Measurements from ENCODE around the gene CDKN1A.

- TF ChIP-seq, protein P1, sequence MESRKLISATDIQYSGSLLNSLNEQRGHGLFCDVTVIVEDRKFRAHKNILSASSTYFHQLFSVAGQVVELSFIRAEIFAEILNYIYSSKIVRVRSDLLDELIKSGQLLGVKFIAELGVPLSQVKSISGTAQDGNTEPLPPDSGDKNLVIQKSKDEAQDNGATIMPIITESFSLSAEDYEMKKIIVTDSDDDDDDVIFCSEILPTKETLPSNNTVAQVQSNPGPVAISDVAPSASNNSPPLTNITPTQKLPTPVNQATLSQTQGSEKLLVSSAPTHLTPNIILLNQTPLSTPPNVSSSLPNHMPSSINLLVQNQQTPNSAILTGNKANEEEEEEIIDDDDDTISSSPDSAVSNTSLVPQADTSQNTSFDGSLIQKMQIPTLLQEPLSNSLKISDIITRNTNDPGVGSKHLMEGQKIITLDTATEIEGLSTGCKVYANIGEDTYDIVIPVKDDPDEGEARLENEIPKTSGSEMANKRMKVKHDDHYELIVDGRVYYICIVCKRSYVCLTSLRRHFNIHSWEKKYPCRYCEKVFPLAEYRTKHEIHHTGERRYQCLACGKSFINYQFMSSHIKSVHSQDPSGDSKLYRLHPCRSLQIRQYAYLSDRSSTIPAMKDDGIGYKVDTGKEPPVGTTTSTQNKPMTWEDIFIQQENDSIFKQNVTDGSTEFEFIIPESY (IDR thresholded peaks at IDR 0.05) = no peak
- TF ChIP-seq RB1 (IDR thresholded peaks at IDR 0.05; ENCODE audit: borderline replicate concordance) = no peak
- no peak for TF ChIP-seq NRF1 (conservative IDR thresholded peaks at IDR 0.05; ENCODE audit: low read depth, low read length)
- TF ChIP-seq MLLT1 (IDR thresholded peaks at IDR 0.05) = no peak
- TF ChIP-seq, protein P2, sequence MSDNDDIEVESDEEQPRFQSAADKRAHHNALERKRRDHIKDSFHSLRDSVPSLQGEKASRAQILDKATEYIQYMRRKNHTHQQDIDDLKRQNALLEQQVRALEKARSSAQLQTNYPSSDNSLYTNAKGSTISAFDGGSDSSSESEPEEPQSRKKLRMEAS (IDR thresholded peaks at IDR 0.05; ENCODE audit: low read depth, low read length) = no peak
- TF ChIP-seq, protein P3, sequence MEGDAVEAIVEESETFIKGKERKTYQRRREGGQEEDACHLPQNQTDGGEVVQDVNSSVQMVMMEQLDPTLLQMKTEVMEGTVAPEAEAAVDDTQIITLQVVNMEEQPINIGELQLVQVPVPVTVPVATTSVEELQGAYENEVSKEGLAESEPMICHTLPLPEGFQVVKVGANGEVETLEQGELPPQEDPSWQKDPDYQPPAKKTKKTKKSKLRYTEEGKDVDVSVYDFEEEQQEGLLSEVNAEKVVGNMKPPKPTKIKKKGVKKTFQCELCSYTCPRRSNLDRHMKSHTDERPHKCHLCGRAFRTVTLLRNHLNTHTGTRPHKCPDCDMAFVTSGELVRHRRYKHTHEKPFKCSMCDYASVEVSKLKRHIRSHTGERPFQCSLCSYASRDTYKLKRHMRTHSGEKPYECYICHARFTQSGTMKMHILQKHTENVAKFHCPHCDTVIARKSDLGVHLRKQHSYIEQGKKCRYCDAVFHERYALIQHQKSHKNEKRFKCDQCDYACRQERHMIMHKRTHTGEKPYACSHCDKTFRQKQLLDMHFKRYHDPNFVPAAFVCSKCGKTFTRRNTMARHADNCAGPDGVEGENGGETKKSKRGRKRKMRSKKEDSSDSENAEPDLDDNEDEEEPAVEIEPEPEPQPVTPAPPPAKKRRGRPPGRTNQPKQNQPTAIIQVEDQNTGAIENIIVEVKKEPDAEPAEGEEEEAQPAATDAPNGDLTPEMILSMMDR (IDR thresholded peaks at IDR 0.05 in 2 of 3, conservative IDR thresholded peaks at IDR 0.05 in 1 of 3; ENCODE audit: control insufficient read depth in 2 of 3, extremely low read depth in 1 of 3, insufficient read depth in 1 of 3, low read depth in 3 of 3, low read length in 3 of 3) = peak in 1 of 3 experiments; percentile 32; a peak in 1 of 6 replicates
Measured at GRCh38 chr6:36735110-36736071, 56.9 kb downstream of the CDKN1A start.
